Fibroblast of upper back skin (primary cell): ENCODE measurements around the gene SLC49A3.
"Not testable (repeated sequence)": the region's sequence is repeated elsewhere in the genome, so short reads cannot be mapped to it uniquely, and the experiment has no call there.

Source experiments
- DNase-seq: peaks from one replicate; pipeline ENCODE4 v3.0.0-alpha.2; 2013

SLC49A3 gene

GRCh38 chr4:700587-701264, 11.8 kb upstream of the SLC49A3 start:
- DNase-seq, result no peak

DNA sequence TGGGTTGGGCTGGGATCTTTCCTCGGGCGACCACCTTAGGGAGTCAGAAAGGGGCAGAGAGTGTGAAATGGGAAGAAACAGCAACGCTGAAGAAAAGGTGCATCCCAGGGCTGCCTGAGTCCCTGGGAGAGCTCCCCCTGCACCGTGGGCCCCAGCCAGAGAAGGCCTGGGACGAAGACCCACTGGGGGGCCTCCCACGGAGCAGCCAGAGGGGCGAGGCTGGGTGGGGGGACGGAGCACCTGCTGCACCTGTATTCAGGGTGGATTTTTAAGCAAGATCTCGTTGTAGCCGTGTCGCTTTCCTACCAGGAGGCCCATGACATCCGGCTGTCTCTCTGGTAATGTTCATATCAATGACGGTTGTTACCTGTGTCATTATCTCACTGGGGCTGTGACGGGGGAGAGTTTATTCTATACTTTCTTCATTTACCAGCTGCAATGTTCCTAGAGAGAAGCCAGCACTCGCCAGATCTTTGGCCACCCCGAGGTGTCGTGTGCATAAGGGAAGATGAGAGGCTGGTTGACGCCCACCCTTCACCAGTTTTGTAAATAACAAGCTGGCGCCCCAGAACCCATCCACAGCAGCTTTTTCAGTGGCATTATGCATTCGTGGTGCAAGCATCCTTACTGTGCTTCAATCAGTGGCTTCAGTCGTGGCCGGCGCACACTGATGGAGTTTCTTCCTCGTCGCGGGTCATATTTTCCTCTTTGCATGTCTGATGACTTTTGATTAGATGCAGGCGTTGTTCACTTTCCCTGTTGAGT, 11.0 kb upstream of the SLC49A3 start:
- no peak for DNase-seq

- DNase-seq, result not testable (repeated sequence)
Measured at GRCh38 chr4:694341-694940, 5.5 kb upstream of the SLC49A3 start.

DNA sequence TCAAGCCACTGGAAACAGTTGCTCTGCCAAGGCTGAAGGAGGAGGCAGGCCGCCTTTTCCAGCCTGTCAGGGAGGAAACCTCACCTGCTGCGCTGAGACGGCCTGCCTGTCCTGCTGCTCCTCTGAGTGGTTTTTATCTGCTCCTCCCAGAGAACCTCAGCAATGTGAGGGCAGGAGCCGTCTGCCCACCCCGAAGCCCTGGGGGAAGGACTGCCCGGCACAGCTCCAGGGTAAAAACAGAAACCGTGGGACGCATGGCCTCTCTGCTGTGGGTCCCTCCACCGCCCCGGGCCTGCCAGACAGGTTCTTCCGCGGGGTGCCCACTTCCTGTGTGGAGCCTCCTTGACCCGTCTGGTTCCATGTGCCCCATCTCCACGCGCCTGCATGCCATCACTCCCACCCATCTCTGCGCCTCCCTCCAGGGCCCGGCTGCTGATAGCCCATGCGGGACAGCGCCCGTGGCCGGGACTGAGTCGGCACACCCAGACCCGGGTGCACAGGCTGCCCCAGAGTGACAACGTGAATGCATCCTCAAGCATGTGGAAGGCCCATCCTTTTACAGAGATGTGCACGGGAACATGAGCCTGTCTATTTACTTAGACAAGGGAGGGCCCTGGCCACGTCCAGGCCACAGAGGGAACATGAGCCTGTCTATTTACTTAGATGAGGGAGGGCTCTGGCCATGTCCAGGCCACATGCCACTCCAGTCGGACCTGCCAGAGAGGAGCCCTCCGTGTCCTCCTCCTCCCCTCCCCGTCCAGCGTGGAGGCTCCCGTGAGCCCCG, 4.0 kb upstream of the SLC49A3 start:
- no peak for DNase-seq

GRCh38 chr4:689723-690122, 772 bp upstream of the SLC49A3 start:
- no peak for DNase-seq

DNA sequence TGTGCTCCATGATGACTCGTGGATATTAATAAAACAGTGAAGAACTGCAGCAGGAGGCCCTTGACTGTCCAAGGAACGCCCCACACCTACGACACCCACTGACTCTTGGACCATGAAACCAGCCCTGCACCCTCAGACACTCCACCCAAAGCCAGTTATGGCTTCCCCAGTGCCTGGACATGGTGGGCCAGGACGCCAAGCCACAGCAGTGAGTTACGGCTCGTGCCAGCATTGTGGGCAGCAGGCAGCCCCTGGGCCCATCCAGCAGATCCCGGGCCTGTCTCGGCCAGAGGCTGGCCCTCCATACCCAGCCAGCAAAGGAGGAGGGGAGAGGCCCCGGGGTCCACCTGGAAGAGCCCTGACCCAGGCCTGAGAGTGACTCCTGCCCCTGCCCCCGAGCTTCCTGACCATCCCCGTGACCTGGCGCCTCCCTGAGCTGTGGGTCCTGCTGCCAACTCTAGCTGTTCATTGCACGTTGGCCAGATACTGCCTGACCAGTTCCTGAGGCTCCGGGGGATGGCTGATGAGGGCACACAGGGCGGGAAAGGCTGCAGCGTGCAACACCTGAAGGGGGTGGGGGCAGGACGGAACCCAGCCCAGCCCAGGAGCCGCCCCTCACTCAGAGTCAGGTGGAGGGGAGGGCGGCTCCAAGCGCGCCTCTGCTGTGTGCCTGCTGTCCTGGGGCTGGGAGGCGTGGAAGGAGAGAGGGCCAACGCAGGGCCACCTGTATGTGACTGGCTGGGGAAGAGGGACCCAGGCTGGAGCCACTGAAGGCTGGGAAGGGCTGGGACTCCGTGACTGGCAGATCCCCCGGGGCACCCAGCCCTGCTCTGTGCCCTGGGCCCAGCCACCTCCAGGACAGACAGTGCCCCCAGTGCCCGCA, 739 bp downstream of the SLC49A3 start:
- DNase-seq, result no peak

GRCh38 chr4:687048-687970, 1.6 kb downstream of the SLC49A3 start:
- DNase-seq, result peak; percentile 61

GRCh38 chr4:686413-687040, 2.4 kb downstream of the SLC49A3 start:
- no peak for DNase-seq

DNA sequence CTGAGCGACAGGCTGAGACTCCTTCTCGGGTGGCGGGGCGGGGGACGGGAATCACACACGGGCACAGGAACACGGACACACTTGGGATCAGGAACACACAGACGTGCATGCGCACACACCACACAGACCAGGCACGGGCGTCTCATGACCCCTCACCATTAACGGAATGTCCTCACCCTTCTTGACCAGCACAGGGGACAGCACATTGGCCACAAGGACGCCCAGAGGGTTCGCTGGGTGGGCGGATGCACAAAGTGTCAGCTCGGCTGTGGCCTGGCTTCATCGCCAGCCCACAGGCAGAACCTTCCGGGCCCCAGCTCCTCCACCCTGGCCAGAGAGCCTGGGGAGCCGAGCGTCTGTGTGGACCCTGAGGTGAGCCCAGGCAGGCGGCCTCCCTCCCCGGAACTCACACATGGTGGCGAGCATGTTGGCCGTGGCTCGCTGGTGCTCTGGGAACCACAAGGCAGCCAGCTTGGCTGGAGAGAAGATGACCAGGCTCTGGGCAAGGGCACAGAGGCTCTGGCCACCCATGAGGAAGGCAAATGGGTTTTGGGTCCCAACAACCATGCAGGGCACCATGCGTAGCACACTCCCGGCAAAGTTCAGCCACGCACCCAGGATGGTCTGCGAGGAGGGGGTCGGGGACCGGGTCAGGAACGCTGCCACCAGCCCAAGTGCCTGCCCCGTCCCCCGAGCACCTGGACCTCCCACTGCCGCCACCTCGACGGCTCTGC, 3.1 kb downstream of the SLC49A3 start:
- no peak for DNase-seq

DNA sequence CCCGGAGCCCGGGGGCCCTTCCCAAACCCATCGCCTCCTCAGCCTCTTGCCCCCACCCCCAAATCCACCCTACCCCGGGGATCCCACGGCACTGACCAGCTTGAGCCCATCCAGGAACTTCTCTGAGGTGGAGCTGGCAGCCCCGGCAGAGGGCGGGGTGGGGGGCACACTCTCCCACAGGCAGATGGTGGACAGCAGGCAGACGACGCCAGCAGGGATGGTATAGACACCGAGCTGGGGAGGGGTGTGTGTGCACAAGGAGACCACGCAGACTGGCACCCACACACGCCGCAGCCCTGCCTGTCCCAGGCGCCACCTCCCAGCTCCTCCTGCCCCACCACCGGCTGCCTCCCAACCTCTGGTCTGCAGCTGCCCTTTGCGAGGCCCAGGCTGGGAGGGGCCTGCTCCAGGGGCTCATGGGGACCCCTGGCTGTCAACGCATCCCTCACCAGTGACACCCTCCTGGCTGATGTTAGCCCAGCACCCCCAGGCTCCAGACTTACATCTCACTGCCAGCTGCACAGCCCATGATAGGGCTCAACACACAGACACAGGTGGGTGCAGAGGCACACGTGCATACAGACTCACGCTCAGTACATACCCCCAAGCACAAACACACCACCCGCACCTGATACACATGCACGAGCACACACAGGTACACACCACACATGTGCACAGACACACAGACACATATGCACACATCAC, 4.2 kb downstream of the SLC49A3 start:
- DNase-seq, result no peak

DNA sequence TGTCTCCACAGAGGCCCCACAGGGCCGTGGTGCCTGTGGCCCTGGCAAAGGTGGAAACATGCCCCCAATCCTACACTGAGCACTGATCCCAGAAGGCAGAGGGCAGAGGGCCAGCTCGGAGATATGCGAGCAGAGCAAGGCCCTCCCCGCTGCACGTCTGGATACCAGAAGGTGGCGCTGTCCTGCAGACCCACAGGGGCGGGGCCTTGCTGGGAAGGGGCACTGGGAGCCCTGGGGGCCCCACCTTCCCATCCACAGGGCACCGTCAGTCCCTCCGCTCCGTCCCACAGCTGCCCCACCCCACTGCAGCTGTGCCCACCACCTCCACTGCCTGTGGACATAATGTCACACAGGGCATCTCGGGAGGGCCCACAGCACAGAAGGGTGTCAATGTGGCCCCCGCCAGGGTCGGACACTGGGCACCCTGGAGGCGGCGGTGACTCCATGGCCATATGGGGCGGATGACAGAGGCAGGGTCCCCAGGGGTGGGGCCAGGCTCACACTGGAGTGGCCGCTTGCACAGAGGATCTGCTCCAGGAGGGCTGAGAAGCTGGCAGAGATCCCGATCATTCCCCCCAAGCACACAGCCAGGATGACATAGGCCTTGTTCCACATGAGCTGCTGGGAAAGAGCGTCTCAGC, 4.8 kb downstream of the SLC49A3 start:
- DNase-seq, result peak; percentile 37

GRCh38 chr4:683247-683897, 5.6 kb downstream of the SLC49A3 start:
- no peak for DNase-seq

DNA sequence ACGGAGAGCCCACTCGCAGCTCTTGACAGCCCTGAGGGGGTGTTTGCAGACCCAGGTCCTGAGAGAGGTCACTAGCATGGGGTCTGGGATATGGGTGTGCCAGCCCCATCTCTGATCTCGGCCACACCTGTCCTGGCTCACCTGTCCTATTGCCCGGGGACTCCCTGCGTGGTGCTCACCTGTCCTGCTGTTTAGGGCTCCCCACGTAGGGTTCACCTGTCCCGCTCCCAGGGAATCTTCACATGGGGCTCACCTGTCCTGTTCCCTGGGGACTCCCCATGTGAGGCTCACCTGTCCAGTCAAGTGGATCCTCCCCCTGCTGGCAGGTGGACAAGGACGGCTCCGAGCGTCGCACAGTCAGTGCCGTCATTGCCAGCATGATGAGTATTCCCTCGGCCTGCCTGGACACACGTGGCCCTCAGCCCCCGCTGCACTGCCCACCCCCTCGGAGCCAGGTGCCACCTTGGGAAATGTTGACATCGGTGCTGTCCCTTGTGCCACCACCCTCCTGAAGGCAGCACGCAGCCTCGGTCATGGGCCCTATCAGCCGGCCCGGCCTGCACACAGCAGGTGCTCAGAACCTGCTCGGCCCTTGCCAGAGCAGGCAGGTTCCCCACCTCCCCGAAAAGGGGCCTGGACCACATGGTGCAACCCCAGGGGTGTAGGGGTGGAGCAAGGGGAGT, 6.3 kb downstream of the SLC49A3 start:
- no peak for DNase-seq

DNA sequence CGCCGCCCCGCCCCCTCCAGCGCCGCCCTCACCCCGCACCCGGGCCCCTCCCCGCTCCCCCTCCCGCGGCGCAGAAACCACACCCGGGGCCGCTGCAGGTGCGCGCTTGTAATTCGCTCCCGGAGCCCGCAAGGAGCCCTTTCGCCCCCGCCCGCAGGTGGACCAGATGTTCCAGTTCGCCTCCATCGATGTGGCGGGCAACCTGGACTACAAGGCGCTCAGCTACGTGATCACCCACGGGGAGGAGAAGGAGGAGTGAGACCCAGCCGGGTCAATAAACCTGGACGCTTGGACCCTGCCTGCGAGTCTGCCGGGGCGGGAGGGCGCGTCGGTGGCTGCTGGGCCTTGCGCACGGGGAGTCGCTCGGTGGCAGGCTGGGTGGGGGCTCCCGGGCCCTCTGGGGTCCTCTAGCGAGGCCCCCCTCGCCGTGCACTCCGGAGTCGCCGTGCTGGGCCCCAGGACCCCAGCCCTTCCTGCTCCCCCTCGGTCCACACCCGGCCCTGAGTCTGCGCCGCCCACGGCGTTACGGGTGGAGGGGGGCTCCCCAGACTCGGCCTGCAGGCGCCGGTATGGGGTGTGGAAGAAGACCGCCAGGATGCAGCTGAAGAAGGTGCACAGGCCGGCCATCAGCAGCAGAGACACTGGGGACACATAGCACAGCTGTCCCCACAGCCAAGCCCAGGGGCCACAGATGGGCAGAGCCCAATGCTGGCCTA, 7.1 kb downstream of the SLC49A3 start:
- DNase-seq, result no peak

DNA sequence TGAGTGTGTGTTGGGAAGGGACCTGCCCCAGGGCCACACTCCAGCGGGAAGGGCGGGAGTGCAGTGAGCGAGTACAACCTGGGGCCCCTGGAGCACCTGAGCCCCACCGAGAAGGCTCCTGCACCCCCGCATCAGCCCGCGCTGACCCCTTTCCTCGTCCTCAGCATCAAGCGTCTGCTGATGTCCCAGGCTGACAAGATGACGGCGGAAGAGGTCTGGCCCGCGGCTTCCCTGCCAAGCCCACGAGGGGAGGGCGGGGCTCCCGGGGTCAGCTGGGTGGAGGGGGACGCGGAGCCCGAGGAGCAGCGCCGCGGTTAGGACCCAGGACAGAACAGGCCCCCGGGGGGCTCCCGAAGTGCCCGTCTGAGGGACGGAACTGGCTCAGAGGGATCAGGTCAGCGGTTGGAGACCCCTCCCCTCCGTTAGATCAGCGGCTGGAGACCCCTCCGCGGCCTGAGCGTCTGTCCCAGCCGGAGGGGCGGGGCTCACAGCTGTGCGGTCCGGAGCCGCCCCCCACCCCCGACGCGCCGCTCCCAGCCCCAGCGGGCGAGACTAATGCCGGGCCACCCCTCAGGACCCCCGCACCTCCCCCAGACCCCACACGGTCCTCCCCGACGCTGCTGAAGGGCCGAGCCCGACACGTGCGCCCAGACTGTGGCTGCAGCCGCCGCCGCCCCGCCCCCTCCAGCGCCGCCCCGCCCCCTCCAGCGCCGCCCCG, 7.9 kb downstream of the SLC49A3 start:
- DNase-seq, result peak; percentile 37

GRCh38 chr4:680551-680927, 8.4 kb downstream of the SLC49A3 start:
- DNase-seq, result no peak
